IMR-90 (cell line): ENCODE measurements around the gene PLA2G2E. TPM values are rescaled to one million over a fixed set of nuclear protein-coding genes. Genes with fewer than 3 reads are reported as not detected.

Source experiments
- ATAC-seq: fragments of 200-7000 bp; cut with Tn5 transposase; 2 replicates; pipeline ENCODE4 v1.9.1; 2020; ENCODE audit warnings: low read depth, mild to moderate bottlenecking, moderate library complexity
- BruUV-seq: library from RNA; stranded (reverse); fragments of 400-500 nt; replicated peaks from 2 replicates; lab custom pipeline; 2021; lab: Mats Ljungman, UMichigan
- CTCF ChIA-PET: fragments of 300-600 bp; formaldehyde crosslinking; extraction: SDS; loops from one replicate; lab custom pipeline; 2021; ENCODE audit warnings: antibody characterized with exemption; lab: Yijun Ruan, JAX
- POLR2A ChIA-PET: fragments of 300-600 bp; sonication (Branson Sonifier 250); formaldehyde crosslinking; loops from one replicate; lab custom pipeline; 2022; ENCODE audit warnings: antibody characterized with exemption; ENCODE audit not compliant: unreplicated experiment; lab: Charles Lee
- DNase-seq: peaks from one replicate; pipeline ENCODE4 v3.0.0; 2013
- H2AFZ ChIP-seq: replicated peaks from 2 replicates; pipeline ENCODE3; 2013; ENCODE audit warnings: low read length, mild to moderate bottlenecking; ENCODE audit not compliant: poor library complexity
- H2AK5ac ChIP-seq: 2 replicates; pipeline ENCODE4 v1.6.1; 2013; ENCODE audit warnings: low read depth, low read length, inconsistent platforms
- H2AK9ac ChIP-seq: replicated peaks from 2 replicates; pipeline ENCODE3; 2013; ENCODE audit warnings: mild to moderate bottlenecking, low read depth, low read length, moderate library complexity; ENCODE audit not compliant: poor library complexity
- H2BK120ac ChIP-seq: 2 replicates; pipeline ENCODE4 v1.6.1; 2013; ENCODE audit warnings: low read depth, low read length, inconsistent platforms
- H2BK15ac ChIP-seq: 3 replicates; pipeline ENCODE4 v1.6.1; 2013; ENCODE audit warnings: low read depth, low read length, inconsistent platforms
- H2BK20ac ChIP-seq: 2 replicates; pipeline ENCODE4 v1.6.1; 2013; ENCODE audit warnings: low read depth, mild to moderate bottlenecking, inconsistent platforms, low read length, moderate library complexity
- H2BK5ac ChIP-seq: 2 replicates; pipeline ENCODE4 v1.6.1; 2013; ENCODE audit warnings: mild to moderate bottlenecking, low read depth, low read length, inconsistent platforms; ENCODE audit not compliant: poor library complexity, severe bottlenecking
- H3K14ac ChIP-seq: replicated peaks from 2 replicates; pipeline ENCODE4 v1.6.1; 2013; ENCODE audit warnings: low read depth, low read length, inconsistent platforms
- H3K18ac ChIP-seq: 2 replicates; pipeline ENCODE4 v1.6.1; 2013; ENCODE audit warnings: low read depth, low read length, control low read depth
- H3K23ac ChIP-seq: 2 replicates; pipeline ENCODE4 v1.6.1; 2013; ENCODE audit warnings: low read depth, low read length, inconsistent platforms
- H3K27ac ChIP-seq: 2 replicates; pipeline ENCODE4 v1.5.1; 2013; ENCODE audit warnings: mild to moderate bottlenecking, control low read depth, low read length; ENCODE audit not compliant: insufficient read depth
- H3K27me3 ChIP-seq: 2 replicates; pipeline ENCODE4 v1.6.1; 2013; ENCODE audit warnings: low read length; ENCODE audit not compliant: control insufficient read depth, insufficient read depth
- H3K36me3 ChIP-seq: 2 replicates; pipeline ENCODE4 v1.6.1; 2013; ENCODE audit warnings: low read length, mixed read lengths; ENCODE audit not compliant: control insufficient read depth, insufficient read depth
- H3K4ac ChIP-seq: 2 replicates; pipeline ENCODE4 v1.6.1; 2013; ENCODE audit warnings: low read depth, low read length, inconsistent platforms
- H3K4me1 ChIP-seq: 2 replicates; pipeline ENCODE4 v1.6.1; 2013; ENCODE audit warnings: low read length, mixed read lengths; ENCODE audit not compliant: control insufficient read depth, insufficient read depth
- H3K4me2 ChIP-seq: 2 replicates; pipeline ENCODE4 v1.6.1; 2013; ENCODE audit warnings: low read depth, mild to moderate bottlenecking, control low read depth, low read length, moderate library complexity
- H3K4me3 ChIP-seq: 2 replicates; pipeline ENCODE4 v1.5.1; 2013; ENCODE audit warnings: low read depth, mild to moderate bottlenecking, control low read depth, low read length, moderate library complexity; ENCODE audit not compliant: insufficient read depth
- H3K56ac ChIP-seq: 2 replicates; pipeline ENCODE4 v1.6.1; 2013; ENCODE audit warnings: low read length, inconsistent platforms; ENCODE audit not compliant: insufficient read depth; ENCODE audit errors: extremely low read depth
- H3K79me1 ChIP-seq, 2 experiments: 2 replicates each; pipeline ENCODE4 v1.6.1; 2013; ENCODE audit warnings: low read length in 2 of 2, inconsistent platforms in 1 of 2, low read depth in 1 of 2
- H3K9ac ChIP-seq: 2 replicates; pipeline ENCODE4 v1.6.1; 2013; ENCODE audit warnings: low read depth, low read length, control low read depth
- H3K9me1 ChIP-seq: 2 replicates; pipeline ENCODE4 v1.6.1; 2013; ENCODE audit warnings: low read length, inconsistent platforms; ENCODE audit not compliant: insufficient read depth
- H3K9me3 ChIP-seq: 2 replicates; pipeline ENCODE4 v1.6.1; 2013; ENCODE audit warnings: low read length; ENCODE audit not compliant: control insufficient read depth, insufficient read depth
- H4K20me1 ChIP-seq: 2 replicates; pipeline ENCODE4 v1.6.1; 2013; ENCODE audit warnings: low read length, inconsistent platforms; ENCODE audit not compliant: insufficient read depth
- H4K5ac ChIP-seq: 2 replicates; pipeline ENCODE4 v1.6.1; 2013; ENCODE audit warnings: mild to moderate bottlenecking, low read depth, low read length, control low read depth
- H4K8ac ChIP-seq, 2 experiments: 2 replicates each; pipeline ENCODE4 v1.6.1; 2013; ENCODE audit warnings: low read depth in 2 of 2, low read length in 2 of 2, control low read depth in 1 of 2, inconsistent platforms in 1 of 2
- H4K91ac ChIP-seq: 2 replicates; pipeline ENCODE4 v1.6.1; 2013; ENCODE audit warnings: low read depth, low read length, inconsistent platforms; ENCODE audit not compliant: insufficient read depth
- MAFK ChIP-seq: IDR thresholded peaks from 2 replicates; pipeline ENCODE4 v1.6.1; 2012; ENCODE audit warnings: low read depth, low read length, improper control_type of control experiment
- NFE2L2 ChIP-seq: fragments of 150-350 bp; IDR thresholded peaks from 2 replicates; pipeline ENCODE4 v1.6.1; 2016; ENCODE audit warnings: low read depth, mild to moderate bottlenecking, low read length
- POLR2A ChIP-seq: IDR thresholded peaks from 2 replicates; pipeline ENCODE4 v1.6.1; 2012; ENCODE audit warnings: mild to moderate bottlenecking, low read depth, low read length
- RFX5 ChIP-seq: IDR thresholded peaks from 2 replicates; pipeline ENCODE4 v1.8.0; 2012; ENCODE audit warnings: low read depth, mild to moderate bottlenecking, low read length, moderate library complexity
- WGBS, 2 experiments: methylation state at CpG; one replicate each; pipeline versions ENCODE4 v1.1.5 to v1.1.7; 2013; ENCODE audit warnings: missing lambda C conversion rate in 2 of 2; ENCODE audit not compliant: insufficient read length in 1 of 2; ENCODE audit errors: extremely low coverage in 2 of 2; 5-methylcytosine and 5-hydroxymethylcytosine counted together
- dilution Hi-C: fragments of 300-500 bp; cut with HindIII; formaldehyde crosslinking; loops from one replicate; pipeline ENCODE4 v1.14.3; 2018; ENCODE audit warnings: low sequenced_read_pairs; ENCODE audit not compliant: unreplicated experiment
- in situ Hi-C: fragments of 300-500 bp; cut with MboI; formaldehyde crosslinking; loops from 3 replicates; pipeline ENCODE4 v1.14.3; 2019; ENCODE audit warnings: low sequenced_read_pairs, inconsistent platforms, mixed read lengths
- intact Hi-C: fragments of 100-400 bp; cut with micrococcal nuclease; formaldehyde crosslinking; loops from 2 replicates; pipeline ENCODE4 v1.10.0; 2022
- polyA plus RNA-seq, 3 experiments: library from polyadenylated mRNA; depleted of rRNA; stranded (reverse); fragments of >200 nt; gene quantifications; 2 replicates each; pipeline ENCODE4 v1.2.3, GENCODE V29; 2012; ENCODE audit warnings: low replicate concordance in 1 of 3
- total RNA-seq: library from RNA; depleted of rRNA; stranded (reverse); fragments of >200 nt; gene quantifications from 2 replicates; pipeline ENCODE4 v1.2.3, GENCODE V29; 2012
- TF ChIP-seq, protein P1 (sequence below): fragments of 150-350 bp; IDR thresholded peaks from 2 replicates; pipeline ENCODE4 v1.6.1; 2016; ENCODE audit warnings: low read depth, mild to moderate bottlenecking, low read length, moderate library complexity, borderline replicate concordance

PLA2G2E gene
- total and polyA plus RNA-seq, 2 of the 4 experiments (the other 2 are of a cell fraction): not detected

DNA sequence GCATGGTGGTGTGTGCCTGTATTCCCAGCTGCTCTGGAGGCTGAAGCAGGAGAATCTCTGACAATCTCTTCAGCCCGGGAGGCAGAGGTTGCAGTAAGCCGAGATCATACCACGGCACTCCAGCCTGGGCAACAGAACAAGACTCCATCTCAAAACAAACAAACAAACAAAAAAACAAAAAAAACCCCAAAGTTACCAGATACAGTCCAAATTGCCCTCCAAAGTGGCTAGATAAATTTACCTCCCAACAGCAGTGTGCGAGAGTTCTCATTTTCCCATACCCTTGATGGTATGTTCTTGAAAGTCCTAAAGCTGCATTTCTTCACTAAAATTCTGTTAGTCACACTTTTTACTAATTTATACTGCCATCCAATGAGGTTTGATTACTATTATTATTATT lies 44.2 kb downstream of the PLA2G2E start:
- in situ Hi-C loops: no loop called here
- 100% methylated on average over 1 of the region's 4 CpGs; no CpG with 5 or more reads in 1 of the 2 experiments for WGBS, 2 experiments

More for the DNA sequence above, 44.2 kb downstream of the PLA2G2E start:
- Histone ChIP-seq H3K9me3 (no peaks in the 10 kb centered on the region), H3K14ac (no peak overlapping the region), H4K5ac (no peak overlapping the region), H2BK5ac (no peak overlapping the region), H3K4me1 (peaks cover 6% of the 10 kb centered on the region), H3K36me3 (no peaks in the 10 kb centered on the region), H4K91ac (no peak overlapping the region), H4K8ac (no peak overlapping the region), H2BK20ac (no peak overlapping the region), H4K20me1 (peaks cover 13% of the 10 kb centered on the region; the same call in 1 of the 2 replicates), H2AK5ac (no peak overlapping the region), H3K23ac (no peak overlapping the region), H3K4ac (no peak overlapping the region), H3K9me1 (0 out of 2 replicates have a peak, but pooled peaks cover 2% of the 10 kb centered on the region), H3K4me3 (no peak overlapping the region), H3K4me2 (no peak overlapping the region), H2AK9ac (no peak overlapping the region), H3K18ac (no peak overlapping the region), H3K79me1 (peaks cover 11 to 15% of the 10 kb centered on the region in 2 experiments), H3K56ac (no peak overlapping the region), H3K9ac (no peak overlapping the region), H3K27ac (no peak overlapping the region), H2BK120ac (no peak overlapping the region), H3K27me3 (peaks cover 2% of the 10 kb centered on the region; the same call in 1 of the 2 replicates), H2BK15ac (no peak overlapping the region), H2AFZ (no peak overlapping the region)
- no TSS peak for BruUV-seq
- intact Hi-C loops (no loop called here), dilution Hi-C loops (no loop called here)
- DNase-seq (no peak), ATAC-seq (no peak)
- TF ChIP-seq MAFK: no peak
- no peak for TF ChIP-seq NFE2L2
- TF ChIP-seq, protein P1, sequence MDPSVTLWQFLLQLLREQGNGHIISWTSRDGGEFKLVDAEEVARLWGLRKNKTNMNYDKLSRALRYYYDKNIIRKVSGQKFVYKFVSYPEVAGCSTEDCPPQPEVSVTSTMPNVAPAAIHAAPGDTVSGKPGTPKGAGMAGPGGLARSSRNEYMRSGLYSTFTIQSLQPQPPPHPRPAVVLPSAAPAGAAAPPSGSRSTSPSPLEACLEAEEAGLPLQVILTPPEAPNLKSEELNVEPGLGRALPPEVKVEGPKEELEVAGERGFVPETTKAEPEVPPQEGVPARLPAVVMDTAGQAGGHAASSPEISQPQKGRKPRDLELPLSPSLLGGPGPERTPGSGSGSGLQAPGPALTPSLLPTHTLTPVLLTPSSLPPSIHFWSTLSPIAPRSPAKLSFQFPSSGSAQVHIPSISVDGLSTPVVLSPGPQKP: no peak
- no peak for TF ChIP-seq RFX5
- no peak for TF ChIP-seq POLR2A
- POLR2A ChIA-PET: no interaction called here
- CTCF ChIA-PET: no interaction called here
